Adipocyte (in vitro differentiated cells): Measurements from ENCODE around the gene ALG9.
A peak's percentile ranks its signal among the peaks of the same experiment; 100 is the strongest.

ENCODE experiments used
- DNase-seq: peaks from one replicate; pipeline ENCODE4 v3.0.0-alpha.2; 2015; ENCODE audit warnings: low read depth
- H3K27me3 ChIP-seq: replicated peaks from 2 replicates; pipeline ENCODE4 v1.7.0; 2013; ENCODE audit warnings: mild to moderate bottlenecking, low read length, moderate library complexity; ENCODE audit not compliant: control insufficient read depth, insufficient read depth
- H3K36me3 ChIP-seq: 2 replicates; pipeline ENCODE4 v1.7.0; 2013; ENCODE audit warnings: low read length, mild to moderate bottlenecking, moderate library complexity; ENCODE audit not compliant: control insufficient read depth, insufficient read depth, severe bottlenecking
- H3K4me1 ChIP-seq: 2 replicates; pipeline ENCODE4 v1.7.0; 2013; ENCODE audit warnings: mild to moderate bottlenecking, low read length, moderate library complexity; ENCODE audit not compliant: control insufficient read depth, insufficient read depth
- H3K4me3 ChIP-seq: 2 replicates; pipeline ENCODE4 v1.7.0; 2013; ENCODE audit warnings: mild to moderate bottlenecking, low read length, moderate library complexity
- H3K9ac ChIP-seq: 2 replicates; pipeline ENCODE4 v1.7.0; 2013; ENCODE audit warnings: mild to moderate bottlenecking, low read length, moderate library complexity
- H3K9me3 ChIP-seq: 2 replicates; pipeline ENCODE4 v1.7.0; 2013; ENCODE audit warnings: mild to moderate bottlenecking, low read length, moderate library complexity; ENCODE audit not compliant: control insufficient read depth

Gene ALG9, protein sequence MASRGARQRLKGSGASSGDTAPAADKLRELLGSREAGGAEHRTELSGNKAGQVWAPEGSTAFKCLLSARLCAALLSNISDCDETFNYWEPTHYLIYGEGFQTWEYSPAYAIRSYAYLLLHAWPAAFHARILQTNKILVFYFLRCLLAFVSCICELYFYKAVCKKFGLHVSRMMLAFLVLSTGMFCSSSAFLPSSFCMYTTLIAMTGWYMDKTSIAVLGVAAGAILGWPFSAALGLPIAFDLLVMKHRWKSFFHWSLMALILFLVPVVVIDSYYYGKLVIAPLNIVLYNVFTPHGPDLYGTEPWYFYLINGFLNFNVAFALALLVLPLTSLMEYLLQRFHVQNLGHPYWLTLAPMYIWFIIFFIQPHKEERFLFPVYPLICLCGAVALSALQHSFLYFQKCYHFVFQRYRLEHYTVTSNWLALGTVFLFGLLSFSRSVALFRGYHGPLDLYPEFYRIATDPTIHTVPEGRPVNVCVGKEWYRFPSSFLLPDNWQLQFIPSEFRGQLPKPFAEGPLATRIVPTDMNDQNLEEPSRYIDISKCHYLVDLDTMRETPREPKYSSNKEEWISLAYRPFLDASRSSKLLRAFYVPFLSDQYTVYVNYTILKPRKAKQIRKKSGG

DNA sequence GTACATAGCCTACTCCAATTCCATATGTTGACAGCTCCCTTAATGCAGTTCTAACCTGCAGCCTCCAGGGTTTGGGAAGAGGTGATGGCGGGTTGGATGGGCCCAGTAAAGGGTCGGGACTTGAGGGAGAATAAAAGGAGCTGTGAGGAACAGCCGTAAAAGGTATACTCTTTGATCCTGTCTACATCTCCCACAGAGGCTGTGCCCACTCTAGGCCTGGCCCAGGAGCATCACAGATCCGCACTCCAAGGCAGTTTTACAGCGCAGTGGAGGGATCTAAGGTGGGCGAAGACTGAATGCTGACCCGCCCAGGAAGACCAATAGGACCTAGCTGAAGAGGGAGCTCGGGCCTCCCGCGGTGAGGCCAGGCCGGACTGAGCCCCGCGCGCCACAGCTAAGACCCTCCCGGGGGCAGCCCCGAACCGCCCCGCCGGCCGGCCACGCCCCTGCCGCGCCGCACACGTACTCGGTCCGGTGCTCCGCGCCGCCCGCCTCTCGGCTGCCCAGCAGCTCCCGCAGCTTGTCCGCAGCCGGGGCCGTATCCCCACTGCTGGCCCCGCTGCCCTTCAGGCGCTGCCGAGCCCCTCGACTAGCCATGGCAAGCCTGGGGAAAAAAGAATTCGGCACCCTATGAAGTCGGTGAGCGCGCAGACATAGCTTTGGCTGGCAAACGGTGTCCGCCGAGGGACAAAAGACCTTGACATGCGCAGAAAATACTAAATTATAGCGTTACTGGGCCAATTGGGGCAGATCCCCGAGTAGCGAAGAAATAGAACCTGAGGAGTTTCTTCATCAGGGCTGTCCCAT, at the start of gene ALG9:
ALG9 (minus strand) TSS at position 696 of the 807 bp plus-strand sequence; CDS start at position 597, 99 bp downstream.
- DNase-seq, result peak; percentile 83
- peaks cover 36% of the 10 kb centered on the region for H3K36me3 ChIP-seq
- no peaks in the 10 kb centered on the region for H3K27me3 ChIP-seq
- peaks cover 8% of the 10 kb centered on the region for H3K4me1 ChIP-seq
- peak within 1 kb of the TSS; percentile 96 for H3K9ac ChIP-seq
- H3K9me3 ChIP-seq, result no peaks in the 10 kb centered on the region
- H3K4me3 ChIP-seq, result peak within 1 kb of the TSS; percentile 87

GRCh38 chr11:111920908-111921307, 49.5 kb upstream of the ALG9 start:
- H3K4me1 ChIP-seq, result peaks cover 56% of the 10 kb centered on the region
- no peak overlapping the region for H3K9ac ChIP-seq
- no peak overlapping the region for H3K4me3 ChIP-seq
- no peaks in the 10 kb centered on the region for H3K36me3 ChIP-seq
- H3K9me3 ChIP-seq, result no peaks in the 10 kb centered on the region
- no peak for DNase-seq
- no peaks in the 10 kb centered on the region for H3K27me3 ChIP-seq

DNA sequence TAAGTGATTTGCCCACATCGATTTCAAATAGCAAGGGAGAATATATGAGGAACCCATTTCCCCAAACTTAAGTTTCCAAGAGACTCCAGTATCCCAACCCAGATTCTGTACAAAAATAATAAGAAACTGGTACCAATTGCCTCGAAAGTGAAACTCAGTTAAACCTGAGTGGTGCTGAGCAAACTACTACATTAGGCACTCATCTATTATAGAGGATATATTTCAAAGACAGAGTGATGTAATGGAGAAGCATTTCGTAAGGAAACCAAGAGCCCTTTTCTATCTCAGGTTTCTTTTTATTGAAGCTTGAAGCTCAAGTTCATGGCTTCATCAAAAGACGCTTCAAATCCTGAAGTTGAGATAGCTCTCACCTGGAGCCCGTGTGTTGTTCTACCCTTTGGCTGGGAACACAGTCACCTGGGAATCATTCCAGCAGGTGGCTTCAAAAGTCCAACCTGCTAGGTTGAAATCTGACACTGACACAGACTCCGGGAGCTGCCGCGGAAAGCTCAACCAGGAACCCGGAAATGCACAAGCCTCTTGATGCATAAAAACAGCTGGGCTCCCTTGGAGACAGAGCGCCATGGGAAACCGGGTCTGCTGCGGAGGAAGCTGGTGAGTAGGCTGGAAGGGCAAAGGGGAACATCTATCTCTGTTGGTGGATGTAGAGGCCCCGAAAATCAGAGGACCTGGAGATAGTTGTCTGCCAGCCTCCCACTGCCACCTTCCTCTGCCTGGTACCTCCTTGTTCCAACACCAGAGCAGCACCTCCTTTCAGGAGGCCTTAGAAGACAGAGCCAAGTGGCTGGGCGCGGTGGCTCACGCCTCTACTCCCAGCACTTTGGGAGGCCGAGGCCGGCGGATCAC, 47.2 kb upstream of the ALG9 start, which contains the start of gene C11orf52:
C11orf52 (plus strand) TSS at position 524 of the 867 bp plus-strand sequence; CDS start at position 584, 60 bp downstream.
- H3K36me3 ChIP-seq, result no peaks in the 10 kb centered on the region
- H3K9ac ChIP-seq, result no peak within 1 kb of the TSS
- no peaks in the 10 kb centered on the region for H3K9me3 ChIP-seq
- peak within 1 kb of the TSS; percentile 33 for H3K4me3 ChIP-seq
- peaks cover 53% of the 10 kb centered on the region for H3K4me1 ChIP-seq
- DNase-seq, result no peak
- H3K27me3 ChIP-seq, result no peaks in the 10 kb centered on the region

- Histone ChIP-seq H3K4me3 (no peak overlapping the region), H3K9ac (no peak overlapping the region), H3K27me3 (no peaks in the 10 kb centered on the region), H3K36me3 (no peaks in the 10 kb centered on the region), H3K4me1 (peaks cover 50% of the 10 kb centered on the region), H3K9me3 (no peaks in the 10 kb centered on the region)
- DNase-seq, result no peak
These were observed 46.4 kb upstream of the ALG9 start for GRCh38 chr11:111917788-111918187.

- no peaks in the 10 kb centered on the region for H3K36me3 ChIP-seq
- peaks cover 46% of the 10 kb centered on the region for H3K4me1 ChIP-seq
- H3K9ac ChIP-seq, result no peak overlapping the region
- no peak for DNase-seq
- no peaks in the 10 kb centered on the region for H3K27me3 ChIP-seq
- H3K4me3 ChIP-seq, result no peak overlapping the region
- H3K9me3 ChIP-seq, result no peaks in the 10 kb centered on the region
These were observed 45.9 kb upstream of the ALG9 start for GRCh38 chr11:111917312-111917711.

GRCh38 chr11:111916768-111917167, 45.4 kb upstream of the ALG9 start:
- H3K9me3 ChIP-seq, result no peaks in the 10 kb centered on the region
- H3K4me3 ChIP-seq, result no peak overlapping the region
- H3K9ac ChIP-seq, result no peak overlapping the region
- DNase-seq, result no peak
- H3K4me1 ChIP-seq, result peaks cover 44% of the 10 kb centered on the region
- no peaks in the 10 kb centered on the region for H3K36me3 ChIP-seq
- H3K27me3 ChIP-seq, result no peaks in the 10 kb centered on the region

DNA sequence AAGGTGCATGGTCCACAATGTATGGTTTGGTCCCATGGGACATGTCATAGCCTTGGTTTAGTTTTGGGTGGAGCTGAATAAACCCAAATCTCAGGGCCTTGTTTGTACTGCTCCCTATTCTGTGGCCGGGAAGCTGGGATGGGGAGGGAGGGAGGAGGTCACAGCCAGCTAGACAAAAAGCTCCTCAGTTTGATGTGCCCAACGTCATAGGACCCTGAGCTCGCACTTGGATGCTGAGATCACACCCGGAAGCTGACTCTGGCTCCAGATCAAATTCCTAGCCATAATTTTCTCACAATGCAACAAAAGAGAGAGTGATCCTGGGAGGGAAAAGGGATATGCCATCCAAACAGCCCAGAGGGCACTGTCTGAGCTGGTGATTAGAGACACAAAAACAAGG, 42.6 kb upstream of the ALG9 start:
- Histone ChIP-seq H3K4me3 (peak overlapping the region; percentile 84), H3K27me3 (no peaks in the 10 kb centered on the region), H3K9me3 (no peaks in the 10 kb centered on the region), H3K9ac (peak overlapping the region; percentile 99), H3K4me1 (peaks cover 59% of the 10 kb centered on the region), H3K36me3 (peaks cover 9% of the 10 kb centered on the region)
- DNase-seq, result peak; percentile 58

- H3K36me3 ChIP-seq, result peaks cover 17% of the 10 kb centered on the region
- peak overlapping the region; percentile 84 for H3K4me3 ChIP-seq
- H3K9me3 ChIP-seq, result no peaks in the 10 kb centered on the region
- peak overlapping the region; percentile 99 for H3K9ac ChIP-seq
- DNase-seq, result no peak
- H3K4me1 ChIP-seq, result peaks cover 58% of the 10 kb centered on the region
- H3K27me3 ChIP-seq, result no peaks in the 10 kb centered on the region
These were observed 41.9 kb upstream of the ALG9 start for GRCh38 chr11:111913031-111913861.

- H3K4me1 ChIP-seq, result peaks cover 65% of the 10 kb centered on the region
- H3K27me3 ChIP-seq, result no peaks in the 10 kb centered on the region
- peak within 1 kb of the TSS; percentile 84 for H3K4me3 ChIP-seq
- H3K9ac ChIP-seq, result peak within 1 kb of the TSS; percentile 99
- peaks cover 21% of the 10 kb centered on the region for H3K36me3 ChIP-seq
- no peak for DNase-seq
- no peaks in the 10 kb centered on the region for H3K9me3 ChIP-seq
These were observed 41.2 kb upstream of the ALG9 start, which contains the start of gene HSPB2 for GRCh38 chr11:111912535-111912934. HSPB2 (plus strand) TSS chr11:111912734; CDS start chr11:111912830, 96 bp downstream.
